Measurements from ENCODE around the gene SYNJ1.
A peak's percentile ranks its signal among the peaks of the same experiment; 100 is the strongest.
"Not testable (repeated sequence)": the region's sequence is repeated elsewhere in the genome, so short reads cannot be mapped to it uniquely, and the experiment has no call there.

Gene SYNJ1

DNA sequence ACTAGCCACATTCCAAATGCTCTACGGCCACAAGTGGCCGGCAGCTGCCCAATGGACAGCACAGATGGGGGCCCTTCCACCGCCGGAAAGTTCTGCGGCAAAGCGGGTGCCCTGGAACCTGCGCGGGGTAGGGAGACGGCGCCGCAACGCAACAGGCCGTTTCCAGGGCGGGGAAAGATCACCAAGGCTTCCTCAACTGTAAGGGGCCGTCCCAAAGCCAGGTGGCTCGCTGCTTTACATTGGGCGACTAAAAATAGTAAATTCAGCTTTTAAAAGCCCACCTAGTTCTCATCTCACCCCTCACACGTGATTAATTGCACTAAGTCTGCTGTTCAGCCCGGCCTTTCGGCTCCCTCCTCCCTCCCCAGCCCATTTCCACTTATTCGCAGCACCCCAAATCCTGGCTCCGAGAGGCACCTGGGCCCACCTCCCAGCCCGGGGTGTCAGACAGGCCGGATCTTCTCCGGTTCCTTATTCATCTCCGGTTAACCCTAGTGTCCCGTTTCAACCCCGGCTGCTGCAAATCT is 116.3 kb downstream of the SYNJ1 start:
- H3K4me3 ChIP-seq (ENCODE audit: low read length) = peak overlapping the region; percentile 98
- H3K36me3 ChIP-seq (ENCODE audit: control insufficient read depth, low read length) = peaks cover 42% of the 10 kb centered on the region
- peaks cover 3% of the 10 kb centered on the region for H3F3A ChIP-seq (ENCODE audit: control insufficient read depth, insufficient read depth)
- peaks cover 16% of the 10 kb centered on the region for H3K4me1 ChIP-seq (ENCODE audit: control insufficient read depth, low read length)
- H3K27ac ChIP-seq (ENCODE audit: low read depth, low read length) = peak overlapping the region; percentile 85
- peaks cover 28% of the 10 kb centered on the region for H3K79me2 ChIP-seq (ENCODE audit: control insufficient read depth, low read length)
- H3K9me2 ChIP-seq (replicated peaks; ENCODE audit: control insufficient read depth, low read length) = no peaks in the 10 kb centered on the region
- H3K27me3 ChIP-seq (ENCODE audit: control insufficient read depth, low read length) = no peaks in the 10 kb centered on the region
- TF ChIP-seq EZH2phosphoT487 (IDR thresholded peaks at IDR 0.05; ENCODE audit: borderline replicate concordance, low read length) = no peak
- TF ChIP-seq, protein P1, sequence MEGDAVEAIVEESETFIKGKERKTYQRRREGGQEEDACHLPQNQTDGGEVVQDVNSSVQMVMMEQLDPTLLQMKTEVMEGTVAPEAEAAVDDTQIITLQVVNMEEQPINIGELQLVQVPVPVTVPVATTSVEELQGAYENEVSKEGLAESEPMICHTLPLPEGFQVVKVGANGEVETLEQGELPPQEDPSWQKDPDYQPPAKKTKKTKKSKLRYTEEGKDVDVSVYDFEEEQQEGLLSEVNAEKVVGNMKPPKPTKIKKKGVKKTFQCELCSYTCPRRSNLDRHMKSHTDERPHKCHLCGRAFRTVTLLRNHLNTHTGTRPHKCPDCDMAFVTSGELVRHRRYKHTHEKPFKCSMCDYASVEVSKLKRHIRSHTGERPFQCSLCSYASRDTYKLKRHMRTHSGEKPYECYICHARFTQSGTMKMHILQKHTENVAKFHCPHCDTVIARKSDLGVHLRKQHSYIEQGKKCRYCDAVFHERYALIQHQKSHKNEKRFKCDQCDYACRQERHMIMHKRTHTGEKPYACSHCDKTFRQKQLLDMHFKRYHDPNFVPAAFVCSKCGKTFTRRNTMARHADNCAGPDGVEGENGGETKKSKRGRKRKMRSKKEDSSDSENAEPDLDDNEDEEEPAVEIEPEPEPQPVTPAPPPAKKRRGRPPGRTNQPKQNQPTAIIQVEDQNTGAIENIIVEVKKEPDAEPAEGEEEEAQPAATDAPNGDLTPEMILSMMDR (IDR thresholded peaks at IDR 0.05; ENCODE audit: low read depth, low read length, poor library complexity, severe bottlenecking) = no peak
- no peaks in the 10 kb centered on the region for H3K9me3 ChIP-seq (ENCODE audit: control insufficient read depth, insufficient read depth, low read length)
- H4K20me1 ChIP-seq (ENCODE audit: control insufficient read depth, insufficient read depth, low read depth, low read length) = no peaks in the 10 kb centered on the region
- peak overlapping the region; percentile 96 for H3K4me2 ChIP-seq (ENCODE audit: low read length)

DNA sequence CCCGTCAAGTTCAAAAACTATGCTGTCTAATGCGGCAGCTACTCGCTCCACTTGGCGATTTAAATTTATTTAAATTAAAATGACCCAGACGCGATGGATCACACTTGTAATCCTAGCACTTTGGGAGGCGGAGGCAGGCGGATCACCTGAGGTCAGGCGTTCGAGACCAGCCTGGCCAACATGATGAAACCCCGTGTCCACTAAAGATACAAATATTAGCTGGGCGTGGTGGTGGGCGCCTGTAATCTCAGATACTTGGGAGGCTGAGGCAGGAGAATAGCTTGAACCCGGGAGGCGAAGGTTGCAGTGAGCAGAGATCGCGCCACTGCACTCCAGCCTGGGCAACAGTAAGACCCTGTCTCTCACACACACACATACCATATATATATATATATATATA is 116.9 kb downstream of the SYNJ1 start:
- not testable (repeated sequence) for H4K20me1 ChIP-seq (ENCODE audit: control insufficient read depth, insufficient read depth, low read depth, low read length); H3K27me3 ChIP-seq (ENCODE audit: control insufficient read depth, low read length); H3K9me3 ChIP-seq (ENCODE audit: control insufficient read depth, insufficient read depth, low read length); H3K27ac ChIP-seq (ENCODE audit: low read depth, low read length); H3F3A ChIP-seq (ENCODE audit: control insufficient read depth, insufficient read depth); H3K9me2 ChIP-seq (replicated peaks; ENCODE audit: control insufficient read depth, low read length)
- H3K36me3 ChIP-seq (ENCODE audit: control insufficient read depth, low read length) = peaks cover 48% of the 10 kb centered on the region
- peak overlapping the region; percentile 56 for H3K4me2 ChIP-seq (ENCODE audit: low read length)
- peaks cover 28% of the 10 kb centered on the region for H3K79me2 ChIP-seq (ENCODE audit: control insufficient read depth, low read length)
- peak overlapping the region; percentile 98 for H3K4me3 ChIP-seq (ENCODE audit: low read length)
- peaks cover 16% of the 10 kb centered on the region for H3K4me1 ChIP-seq (ENCODE audit: control insufficient read depth, low read length)

DNA sequence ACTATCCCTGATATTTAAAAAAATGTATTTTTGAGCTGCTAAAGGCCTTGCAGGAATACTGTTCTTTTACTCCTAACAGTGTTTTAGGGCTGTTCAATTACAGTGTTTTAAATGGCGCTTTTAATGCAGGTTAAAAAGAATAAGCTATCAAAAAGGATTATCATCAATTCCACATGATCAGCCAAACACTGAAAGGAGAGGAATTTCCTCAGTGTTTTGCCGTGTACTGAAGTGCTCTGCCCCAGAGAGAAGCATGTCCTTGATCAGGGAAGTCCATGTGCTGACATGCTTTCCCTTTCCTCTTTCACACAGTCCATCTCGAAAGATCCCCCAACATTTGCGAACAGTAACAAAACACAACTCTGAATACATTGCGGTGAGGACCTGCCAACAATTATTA is 119.0 kb downstream of the SYNJ1 start:
- peaks cover 3% of the 10 kb centered on the region for H3F3A ChIP-seq (ENCODE audit: control insufficient read depth, insufficient read depth)
- H3K9me3 ChIP-seq (ENCODE audit: control insufficient read depth, insufficient read depth, low read length) = no peaks in the 10 kb centered on the region
- H3K79me2 ChIP-seq (ENCODE audit: control insufficient read depth, low read length) = peaks cover 28% of the 10 kb centered on the region
- H3K4me3 ChIP-seq (ENCODE audit: low read length) = no peak overlapping the region
- H4K20me1 ChIP-seq (ENCODE audit: control insufficient read depth, insufficient read depth, low read depth, low read length) = no peaks in the 10 kb centered on the region
- no peaks in the 10 kb centered on the region for H3K27me3 ChIP-seq (ENCODE audit: control insufficient read depth, low read length)
- H3K4me1 ChIP-seq (ENCODE audit: control insufficient read depth, low read length) = peaks cover 16% of the 10 kb centered on the region
- H3K4me2 ChIP-seq (ENCODE audit: low read length) = no peak overlapping the region
- no peak for TF ChIP-seq EZH2phosphoT487 (IDR thresholded peaks at IDR 0.05; ENCODE audit: borderline replicate concordance, low read length)
- TF ChIP-seq, protein P1 (IDR thresholded peaks at IDR 0.05; ENCODE audit: low read depth, low read length, poor library complexity, severe bottlenecking) = no peak
- peaks cover 68% of the 10 kb centered on the region for H3K36me3 ChIP-seq (ENCODE audit: control insufficient read depth, low read length)
- H3K9me2 ChIP-seq (replicated peaks; ENCODE audit: control insufficient read depth, low read length) = no peaks in the 10 kb centered on the region
- H3K27ac ChIP-seq (ENCODE audit: low read depth, low read length) = no peak overlapping the region

DNA sequence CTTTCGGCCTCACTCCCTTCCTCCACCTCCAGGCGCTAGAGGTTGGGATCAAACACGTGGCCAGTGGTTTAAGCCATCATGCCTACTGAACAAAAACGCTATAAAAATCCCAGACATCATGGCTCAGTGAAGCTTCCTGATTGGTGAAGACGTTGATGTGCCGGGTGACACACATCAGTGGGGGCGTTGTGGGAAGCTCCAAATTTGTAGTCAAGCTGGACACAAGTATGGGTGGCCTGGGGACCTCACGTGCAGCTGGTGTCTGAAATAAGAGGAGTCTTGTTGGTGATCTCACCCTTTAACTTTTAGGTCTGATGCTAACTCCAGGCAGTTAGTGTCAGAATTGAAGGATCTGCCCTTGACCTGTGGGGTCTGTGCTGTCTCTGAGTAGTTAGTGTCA is 122.3 kb downstream of the SYNJ1 start:
- TF ChIP-seq, protein P1 (IDR thresholded peaks at IDR 0.05; ENCODE audit: low read depth, low read length, poor library complexity, severe bottlenecking) = no peak
- no peak for TF ChIP-seq EZH2phosphoT487 (IDR thresholded peaks at IDR 0.05; ENCODE audit: borderline replicate concordance, low read length)
- Histone ChIP-seq H3K4me3 (ENCODE audit: low read length) (no peak overlapping the region), H3K27me3 (ENCODE audit: control insufficient read depth, low read length) (no peaks in the 10 kb centered on the region), H3K36me3 (ENCODE audit: control insufficient read depth, low read length) (peaks cover 87% of the 10 kb centered on the region), H3K9me3 (ENCODE audit: control insufficient read depth, insufficient read depth, low read length) (no peaks in the 10 kb centered on the region), H3K9me2 (replicated peaks; ENCODE audit: control insufficient read depth, low read length) (no peaks in the 10 kb centered on the region), H3K4me2 (ENCODE audit: low read length) (no peak overlapping the region), H3F3A (ENCODE audit: control insufficient read depth, insufficient read depth) (no peaks in the 10 kb centered on the region), H4K20me1 (ENCODE audit: control insufficient read depth, insufficient read depth, low read depth, low read length) (no peaks in the 10 kb centered on the region), H3K27ac (ENCODE audit: low read depth, low read length) (no peak overlapping the region), H3K4me1 (ENCODE audit: control insufficient read depth, low read length) (peaks cover 3% of the 10 kb centered on the region; the same call in 1 of the 2 replicates), H3K79me2 (ENCODE audit: control insufficient read depth, low read length) (peaks cover 13% of the 10 kb centered on the region)
